ENCODE data around the gene TMEM135.

The TMEM135 gene

GRCh38 chr11:87120937-87121336 lies 83.2 kb downstream of the TMEM135 start:
- TF ChIP-seq CTCF (conservative IDR thresholded peaks at IDR 0.05; ENCODE audit: control insufficient read depth, insufficient read depth, low read depth, low read length), result no peak
- no peak for DNase-seq (ENCODE audit: low read depth)
- no peak overlapping the region for H3K4me3 ChIP-seq (ENCODE audit: control insufficient read depth, low read depth, low read length)

- no peak for DNase-seq (ENCODE audit: low read depth)
- no peak overlapping the region for H3K4me3 ChIP-seq (ENCODE audit: control insufficient read depth, low read depth, low read length)
- no peak for TF ChIP-seq CTCF (conservative IDR thresholded peaks at IDR 0.05; ENCODE audit: control insufficient read depth, insufficient read depth, low read depth, low read length)
These were observed 85.1 kb downstream of the TMEM135 start for GRCh38 chr11:87122852-87123251.

- TF ChIP-seq CTCF (conservative IDR thresholded peaks at IDR 0.05; ENCODE audit: control insufficient read depth, insufficient read depth, low read depth, low read length), result no peak
- H3K4me3 ChIP-seq (ENCODE audit: control insufficient read depth, low read depth, low read length), result no peak overlapping the region
- peak; percentile 67 for DNase-seq (ENCODE audit: low read depth)
These were observed 87.5 kb downstream of the TMEM135 start for GRCh38 chr11:87125257-87125656.

- H3K4me3 ChIP-seq (ENCODE audit: control insufficient read depth, low read depth, low read length), result no peak overlapping the region
- TF ChIP-seq CTCF (conservative IDR thresholded peaks at IDR 0.05; ENCODE audit: control insufficient read depth, insufficient read depth, low read depth, low read length), result no peak
- DNase-seq (ENCODE audit: low read depth), result no peak
These were observed 89.4 kb downstream of the TMEM135 start for GRCh38 chr11:87127101-87127500.

- no peak for DNase-seq (ENCODE audit: low read depth)
- TF ChIP-seq CTCF (conservative IDR thresholded peaks at IDR 0.05; ENCODE audit: control insufficient read depth, insufficient read depth, low read depth, low read length), result no peak
- H3K4me3 ChIP-seq (ENCODE audit: control insufficient read depth, low read depth, low read length), result no peak overlapping the region
These were observed 90.6 kb downstream of the TMEM135 start for GRCh38 chr11:87128372-87128771.

GRCh38 chr11:87134524-87135106 lies 96.9 kb downstream of the TMEM135 start:
- no peak for TF ChIP-seq CTCF (conservative IDR thresholded peaks at IDR 0.05; ENCODE audit: control insufficient read depth, insufficient read depth, low read depth, low read length)
- DNase-seq (ENCODE audit: low read depth), result no peak
- H3K4me3 ChIP-seq (ENCODE audit: control insufficient read depth, low read depth, low read length), result no peak overlapping the region

GRCh38 chr11:87136236-87136635 lies 98.5 kb downstream of the TMEM135 start:
- no peak overlapping the region for H3K4me3 ChIP-seq (ENCODE audit: control insufficient read depth, low read depth, low read length)
- TF ChIP-seq CTCF (conservative IDR thresholded peaks at IDR 0.05; ENCODE audit: control insufficient read depth, insufficient read depth, low read depth, low read length), result no peak
- no peak for DNase-seq (ENCODE audit: low read depth)

Data from fibroblast of mammary gland (primary cell).